HG03565 (cell line): Measurements from ENCODE around the gene STARD10.
"Not testable (repeated sequence)": the region's sequence is repeated elsewhere in the genome, so short reads cannot be mapped to it uniquely, and the experiment has no call there.

ENCODE experiments used
- ATAC-seq: cut with Tn5 transposase; IDR thresholded peaks from one replicate; pipeline ENCODE4 v1.9.1; 2021; ENCODE audit warnings: mild to moderate bottlenecking, moderate library complexity; ENCODE audit not compliant: unreplicated experiment

STARD10 gene

GRCh38 chr11:72793425-72794367 lies at the start of gene STARD10:
TSS of gene STARD10 (minus strand) at chr11:72794047. CDS start at chr11:72781181, 12,866 bp downstream.
- peak; percentile 75 for ATAC-seq

- no peak for ATAC-seq
Measured at GRCh38 chr11:72842653-72843330, 48.9 kb upstream of the STARD10 start.

GRCh38 chr11:72842126-72842525 lies 48.3 kb upstream of the STARD10 start:
- ATAC-seq = no peak

DNA sequence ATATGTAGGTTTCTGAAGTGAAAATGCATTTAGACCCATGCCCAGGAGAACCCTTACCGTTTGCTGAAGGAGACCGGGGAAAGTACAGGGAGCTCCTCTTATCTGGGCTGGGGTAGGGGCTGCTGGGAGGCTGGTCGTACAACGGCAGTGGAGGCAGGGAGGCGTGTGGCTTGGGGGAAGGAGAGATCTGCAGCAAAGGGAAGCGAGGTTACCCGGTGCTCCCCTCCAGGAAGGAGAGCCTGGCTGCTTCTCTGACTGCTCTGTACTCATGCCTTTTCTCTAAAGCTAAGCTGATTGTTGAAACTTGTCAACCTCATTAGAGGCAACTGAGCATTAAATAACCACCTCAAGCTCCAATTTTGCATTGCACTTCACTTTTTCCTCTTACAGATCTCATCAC lies 47.5 kb upstream of the STARD10 start:
- no peak for ATAC-seq

GRCh38 chr11:72840780-72841179 lies 46.9 kb upstream of the STARD10 start:
- no peak for ATAC-seq

DNA sequence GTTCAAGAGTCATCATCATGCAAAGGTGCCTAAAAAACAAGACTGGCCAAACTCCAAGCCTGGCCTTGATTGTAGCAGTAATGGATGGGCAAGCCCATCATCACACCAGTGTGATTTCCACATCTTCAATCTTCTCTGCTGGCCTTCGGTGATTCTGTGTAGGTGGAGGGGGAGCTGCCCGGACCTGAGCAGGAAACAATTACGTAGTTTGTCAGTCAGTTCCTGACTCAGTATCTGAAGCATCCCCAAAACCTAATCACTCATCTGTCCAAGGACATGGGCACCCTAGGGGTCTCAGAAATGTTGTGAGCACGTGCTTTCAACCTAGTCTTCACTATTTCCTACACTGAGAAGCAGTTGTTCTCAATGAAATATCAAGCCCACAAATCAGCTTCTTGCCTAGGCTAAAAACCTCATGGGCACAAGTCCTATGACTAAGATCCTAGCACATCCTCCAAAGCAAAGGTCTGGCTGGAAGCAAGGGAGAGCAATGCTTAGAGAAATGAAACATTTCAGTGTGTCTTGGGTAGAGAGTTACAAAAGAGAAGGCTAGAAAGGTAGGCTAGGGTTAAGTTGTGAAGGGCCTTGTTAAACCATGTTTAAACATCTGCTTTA lies 45.0 kb upstream of the STARD10 start:
- no peak for ATAC-seq

GRCh38 chr11:72836111-72836510 lies 42.3 kb upstream of the STARD10 start:
- ATAC-seq = no peak

DNA sequence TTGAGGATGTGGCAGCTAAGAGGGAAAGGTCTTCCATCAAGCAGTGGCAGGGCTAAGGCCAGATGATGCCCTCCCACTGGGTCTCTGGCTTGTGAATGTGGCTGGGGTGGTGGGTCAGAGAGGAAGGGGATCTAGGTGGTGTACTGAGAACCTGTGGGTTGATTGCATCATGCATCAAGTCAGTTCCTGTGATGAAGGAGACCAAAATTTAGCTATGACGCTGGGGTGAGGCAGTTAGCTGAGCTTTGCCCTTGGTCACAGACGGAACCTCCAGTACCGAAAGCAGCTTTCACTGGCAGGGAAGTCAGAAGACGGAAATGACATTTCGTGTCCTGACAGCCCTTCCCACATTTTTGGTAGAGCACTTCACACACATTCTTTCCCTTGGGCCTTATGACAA lies 41.1 kb upstream of the STARD10 start:
- no peak for ATAC-seq

- ATAC-seq = no peak
Measured at GRCh38 chr11:72833811-72834493, 40.1 kb upstream of the STARD10 start.

DNA sequence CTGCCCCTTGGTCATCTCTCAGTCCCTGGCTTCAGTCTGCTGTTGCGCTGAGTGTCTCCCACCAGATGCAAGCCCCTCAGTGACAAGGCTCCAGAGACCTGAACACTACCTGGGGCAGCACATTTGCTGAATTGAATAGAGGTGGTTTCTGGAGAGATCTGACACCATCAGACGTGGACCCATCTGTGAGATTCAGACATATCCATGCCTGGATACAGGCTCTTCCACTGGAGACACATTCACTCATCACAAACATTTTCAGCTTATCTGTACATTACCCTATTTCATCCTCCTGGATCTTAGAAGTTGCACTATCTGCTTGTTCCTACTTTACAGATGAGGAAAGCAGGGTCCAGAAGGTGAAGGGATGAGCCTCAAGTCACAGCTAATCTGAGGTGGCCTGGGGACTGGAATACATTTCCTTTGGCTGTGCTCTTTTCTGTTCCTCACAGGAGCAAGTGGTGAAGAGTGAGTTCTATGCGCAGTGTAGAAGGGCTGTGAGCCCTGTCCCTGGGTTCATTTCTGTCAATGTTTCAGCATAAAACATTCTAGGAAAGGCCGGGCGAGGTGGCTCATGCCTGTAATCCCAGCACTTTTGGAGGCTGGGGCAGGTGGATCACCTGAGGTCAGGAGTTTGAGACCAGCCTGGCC lies 39.4 kb upstream of the STARD10 start:
- ATAC-seq = no peak

DNA sequence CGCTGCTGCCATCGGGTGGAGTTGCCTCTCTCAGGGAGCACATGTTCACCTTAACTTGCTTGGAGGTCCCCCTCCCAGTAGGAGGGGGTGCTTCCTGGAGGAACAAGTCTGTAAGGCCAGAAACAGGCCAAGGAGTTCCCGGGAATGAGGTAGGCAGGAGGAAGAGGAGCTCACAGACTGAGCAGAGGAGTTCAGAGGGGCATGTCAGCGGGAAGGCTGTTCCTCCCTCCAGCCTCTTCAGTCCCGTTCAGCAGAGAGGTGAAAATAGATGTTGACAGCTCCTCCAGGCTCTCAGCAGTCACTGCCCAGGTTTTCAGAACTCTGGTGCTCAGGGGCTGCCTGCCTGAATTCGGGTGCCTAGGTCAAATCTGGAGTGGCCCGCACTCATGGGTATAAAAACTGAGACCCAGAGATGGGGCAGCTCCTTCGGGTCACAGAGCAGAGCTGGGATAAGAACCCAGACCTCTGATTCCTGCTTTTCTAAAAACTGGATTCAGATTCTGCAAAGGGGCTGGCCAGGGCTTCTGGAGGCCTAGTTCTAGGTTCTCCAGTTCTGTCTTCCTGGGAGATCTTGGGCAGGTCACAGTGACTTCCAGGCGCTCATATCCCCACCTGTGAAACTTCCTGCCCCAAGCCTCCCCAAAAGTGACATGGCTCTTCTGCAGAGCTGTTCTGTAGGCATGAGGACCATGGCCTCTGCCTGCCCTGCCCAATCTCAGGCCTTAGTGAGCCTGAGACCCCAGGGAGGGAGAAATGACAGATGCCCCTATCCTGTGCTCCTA lies 38.6 kb upstream of the STARD10 start:
- no peak for ATAC-seq

DNA sequence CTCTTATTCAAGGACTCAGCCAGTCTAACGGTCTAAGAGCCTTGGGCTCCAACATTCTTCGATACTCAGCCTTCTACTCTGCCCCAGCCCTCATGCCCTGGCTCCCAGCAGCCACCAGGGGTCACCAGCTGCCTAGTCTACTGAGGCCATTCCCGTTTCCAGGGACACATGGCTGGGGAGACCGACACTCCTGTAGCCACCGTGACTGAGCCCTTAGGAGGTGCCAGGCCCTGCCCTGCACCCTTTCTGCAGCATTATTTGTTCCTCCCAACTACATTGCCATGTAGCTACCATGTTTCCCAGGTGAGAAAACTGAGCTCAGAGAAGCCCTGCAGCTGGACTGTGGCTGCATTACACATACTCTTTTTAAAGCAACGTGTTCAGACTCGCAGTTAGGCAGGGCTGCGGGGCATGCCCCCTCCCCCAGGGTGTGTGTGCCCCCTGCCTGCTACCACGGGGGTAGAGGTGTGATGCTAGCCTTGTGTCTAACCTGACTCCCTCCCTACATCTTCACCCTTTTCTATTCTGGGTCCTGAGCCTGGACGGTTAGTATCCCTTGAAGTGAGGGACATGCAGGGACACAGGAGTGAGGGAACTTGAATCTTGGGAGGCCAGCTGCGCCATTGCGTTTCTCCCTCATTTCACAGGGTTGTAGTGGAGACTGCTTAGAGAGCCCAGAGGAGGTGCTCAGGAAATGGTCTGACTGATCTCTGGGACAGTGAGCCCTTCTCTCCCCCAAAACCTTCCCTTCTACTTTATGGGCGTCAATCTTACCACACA lies 37.9 kb upstream of the STARD10 start:
- no peak for ATAC-seq

GRCh38 chr11:72829884-72830533 lies 36.2 kb upstream of the STARD10 start:
- no peak for ATAC-seq

DNA sequence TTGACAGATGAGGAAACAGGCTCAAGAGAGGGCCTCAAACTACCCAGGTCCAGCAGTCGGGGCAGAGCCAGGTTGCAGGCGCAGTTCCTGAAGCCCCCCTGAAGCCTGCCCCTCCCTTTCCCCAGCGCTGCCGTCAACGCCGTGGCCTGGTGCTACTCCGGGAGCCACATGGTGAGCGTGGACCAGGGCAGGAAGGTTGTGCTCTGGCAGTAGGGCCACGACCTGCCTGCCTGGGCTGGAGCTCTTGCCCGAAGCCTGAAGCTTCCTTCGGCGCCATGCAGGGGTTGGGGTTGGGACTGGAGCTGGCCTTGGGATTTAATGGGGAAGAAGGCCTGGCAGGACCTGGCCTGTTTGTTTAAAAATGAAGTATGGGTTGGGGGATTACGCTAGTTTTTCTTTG lies 35.3 kb upstream of the STARD10 start:
- ATAC-seq = no peak

GRCh38 chr11:72828692-72829101 lies 34.9 kb upstream of the STARD10 start:
- ATAC-seq = no peak

GRCh38 chr11:72828081-72828567 lies 34.3 kb upstream of the STARD10 start:
- no peak for ATAC-seq

GRCh38 chr11:72827656-72828055 lies 33.8 kb upstream of the STARD10 start:
- not testable (repeated sequence) for ATAC-seq

DNA sequence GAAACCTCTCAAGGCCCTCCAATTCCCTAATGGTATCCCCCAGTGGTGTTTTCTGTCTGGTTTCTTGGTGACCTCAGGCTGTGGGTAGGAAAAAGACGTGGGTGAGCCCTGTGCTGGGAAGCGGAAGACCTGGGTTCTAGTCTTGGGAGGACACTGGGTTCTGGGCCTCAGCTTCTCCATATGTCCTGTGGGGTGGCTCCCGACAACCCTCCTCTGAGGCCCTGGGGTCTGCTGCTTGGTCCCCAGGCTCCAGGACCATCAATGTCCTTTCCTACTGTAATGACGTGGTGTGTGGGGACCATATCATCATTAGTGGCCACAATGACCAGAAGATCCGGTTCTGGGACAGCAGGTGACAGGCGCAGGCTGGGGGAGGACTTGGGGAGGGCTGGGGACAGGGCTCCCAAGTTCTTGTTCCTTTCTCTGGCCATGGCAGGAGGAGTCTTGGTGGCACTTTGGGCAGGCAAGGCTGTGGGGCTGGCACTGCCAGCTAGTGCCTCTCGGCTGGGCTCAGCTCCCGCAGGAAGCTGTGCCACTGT lies 33.2 kb upstream of the STARD10 start:
- ATAC-seq = no peak
